ENCODE data around the gene SMARCA4. TPM values are rescaled to one million over a fixed set of nuclear protein-coding genes. Genes with fewer than 3 reads are reported as not detected.

Gene SMARCA4
- total and polyA plus RNA-seq, 4 donors, result 15.9 to 35.4 (median 22.5) TPM

DNA sequence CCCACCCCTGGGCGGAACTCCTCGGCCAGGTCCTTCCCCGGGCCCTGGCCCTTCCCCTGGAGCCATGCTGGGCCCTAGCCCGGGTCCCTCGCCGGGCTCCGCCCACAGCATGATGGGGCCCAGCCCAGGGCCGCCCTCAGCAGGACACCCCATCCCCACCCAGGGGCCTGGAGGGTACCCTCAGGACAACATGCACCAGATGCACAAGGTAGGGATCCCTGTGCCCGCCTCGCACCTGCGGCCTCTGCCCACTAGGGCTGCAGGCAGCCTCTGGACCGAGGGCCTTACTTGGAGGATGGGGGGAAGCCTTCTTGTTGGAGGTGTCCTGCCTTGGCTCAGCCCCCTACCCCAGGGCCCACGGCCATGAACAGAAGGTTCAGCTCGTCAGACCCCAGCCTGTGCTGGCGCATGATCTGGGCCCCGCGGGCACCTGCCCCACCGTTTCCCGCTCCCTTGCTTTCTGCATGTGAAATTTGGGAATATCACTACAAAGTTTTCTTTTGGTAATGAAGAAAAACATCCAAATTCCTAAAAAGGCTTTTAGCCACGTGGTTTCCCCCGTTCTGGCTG is 23.4 kb downstream of the SMARCA4 start:
- Histone ChIP-seq H3K4me1 (ENCODE audit: control insufficient read depth in 4 of 4, insufficient read depth in 4 of 4, low read length in 3 of 4) (no peaks in the 10 kb centered on the region), H3K27ac (ENCODE audit: low read depth in 1 of 2, low read length in 2 of 2) (no peak overlapping the region), H3K36me3 (ENCODE audit: control insufficient read depth in 4 of 4, insufficient read depth in 3 of 4, low read depth in 1 of 4, low read length in 3 of 4) (peaks cover 9 to 29% (median 13%) of the 10 kb centered on the region in 4 donors), H3K9me3 (ENCODE audit: control insufficient read depth in 4 of 4, low read length in 3 of 4) (no peaks in the 10 kb centered on the region), H3K27me3 (ENCODE audit: control insufficient read depth in 4 of 4, insufficient read depth in 4 of 4, low read length in 3 of 4) (no peaks in the 10 kb centered on the region), H3K9ac (ENCODE audit: low read depth in 1 of 2, low read length in 2 of 2) (no peak overlapping the region), H3K4me3 (ENCODE audit: low read depth in 1 of 3, low read length in 3 of 3) (no peak overlapping the region)
- no peak for DNase-seq (ENCODE audit: low spot score)
- 96% methylated on average over 21 of the region's 21 CpGs for WGBS
- TF ChIP-seq NR2F2 (IDR thresholded peaks at IDR 0.05), result no peak
- TF ChIP-seq, protein P1, sequence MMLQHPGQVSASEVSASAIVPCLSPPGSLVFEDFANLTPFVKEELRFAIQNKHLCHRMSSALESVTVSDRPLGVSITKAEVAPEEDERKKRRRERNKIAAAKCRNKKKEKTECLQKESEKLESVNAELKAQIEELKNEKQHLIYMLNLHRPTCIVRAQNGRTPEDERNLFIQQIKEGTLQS (IDR thresholded peaks at IDR 0.05), result no peak
- TF ChIP-seq RAD21 (IDR thresholded peaks at IDR 0.05), result no peak
- TF ChIP-seq GABPA (IDR thresholded peaks at IDR 0.05 in 1 of 2, conservative IDR thresholded peaks at IDR 0.05 in 1 of 2), result no peak
- TF ChIP-seq, protein P2, sequence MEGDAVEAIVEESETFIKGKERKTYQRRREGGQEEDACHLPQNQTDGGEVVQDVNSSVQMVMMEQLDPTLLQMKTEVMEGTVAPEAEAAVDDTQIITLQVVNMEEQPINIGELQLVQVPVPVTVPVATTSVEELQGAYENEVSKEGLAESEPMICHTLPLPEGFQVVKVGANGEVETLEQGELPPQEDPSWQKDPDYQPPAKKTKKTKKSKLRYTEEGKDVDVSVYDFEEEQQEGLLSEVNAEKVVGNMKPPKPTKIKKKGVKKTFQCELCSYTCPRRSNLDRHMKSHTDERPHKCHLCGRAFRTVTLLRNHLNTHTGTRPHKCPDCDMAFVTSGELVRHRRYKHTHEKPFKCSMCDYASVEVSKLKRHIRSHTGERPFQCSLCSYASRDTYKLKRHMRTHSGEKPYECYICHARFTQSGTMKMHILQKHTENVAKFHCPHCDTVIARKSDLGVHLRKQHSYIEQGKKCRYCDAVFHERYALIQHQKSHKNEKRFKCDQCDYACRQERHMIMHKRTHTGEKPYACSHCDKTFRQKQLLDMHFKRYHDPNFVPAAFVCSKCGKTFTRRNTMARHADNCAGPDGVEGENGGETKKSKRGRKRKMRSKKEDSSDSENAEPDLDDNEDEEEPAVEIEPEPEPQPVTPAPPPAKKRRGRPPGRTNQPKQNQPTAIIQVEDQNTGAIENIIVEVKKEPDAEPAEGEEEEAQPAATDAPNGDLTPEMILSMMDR (IDR thresholded peaks at IDR 0.05; ENCODE audit: low read depth, low read length, missing input control), result no peak
- TF ChIP-seq HNF4A (conservative IDR thresholded peaks at IDR 0.05), result no peak
- no peak for TF ChIP-seq RXRA (IDR thresholded peaks at IDR 0.05)
- no peak for TF ChIP-seq HNF4G (IDR thresholded peaks at IDR 0.05)
- TF ChIP-seq YY1 (IDR thresholded peaks at IDR 0.05), result no peak
- TF ChIP-seq TAF1 (conservative IDR thresholded peaks at IDR 0.05), result no peak

DNA sequence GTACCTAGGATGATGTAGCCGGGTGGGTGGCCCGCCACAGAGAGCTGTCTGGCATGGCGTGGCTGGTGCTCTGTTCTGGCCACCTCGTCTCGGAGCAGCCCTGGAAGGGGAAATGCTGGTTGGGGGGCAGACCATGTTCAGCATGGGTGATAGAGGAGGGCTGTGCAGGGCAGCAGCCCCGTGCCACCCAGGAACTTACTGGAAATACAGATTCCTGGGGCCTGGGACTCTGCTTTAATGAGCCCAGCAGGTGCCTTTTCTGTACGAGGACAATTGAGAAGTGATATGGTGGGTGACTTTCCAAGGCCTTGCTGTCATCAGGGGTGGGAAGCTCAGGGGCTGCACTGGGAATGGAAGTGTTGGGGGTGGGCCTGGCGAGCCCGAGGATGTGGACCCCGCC is 24.7 kb downstream of the SMARCA4 start:
- 93% methylated on average over 10 of the region's 10 CpGs for WGBS
- H3K9ac ChIP-seq (ENCODE audit: low read depth in 1 of 2, low read length in 2 of 2), result no peak overlapping the region

More for the DNA sequence above, 24.7 kb downstream of the SMARCA4 start:
- TF ChIP-seq RAD21 (IDR thresholded peaks at IDR 0.05) (no peak), SP1 (IDR thresholded peaks at IDR 0.05) (no peak), EGR1 (IDR thresholded peaks at IDR 0.05; ENCODE audit: low read depth in 2 of 2) (no peak), FOXA1 (IDR thresholded peaks at IDR 0.05) (no peak), HNF4G (IDR thresholded peaks at IDR 0.05) (no peak), RXRA (IDR thresholded peaks at IDR 0.05) (no peak), JUND (IDR thresholded peaks at IDR 0.05) (no peak), GABPA (IDR thresholded peaks at IDR 0.05 in 1 of 2, conservative IDR thresholded peaks at IDR 0.05 in 1 of 2) (no peak), NR2F2 (IDR thresholded peaks at IDR 0.05) (no peak), YY1 (IDR thresholded peaks at IDR 0.05) (no peak)
- TF ChIP-seq, protein P3, sequence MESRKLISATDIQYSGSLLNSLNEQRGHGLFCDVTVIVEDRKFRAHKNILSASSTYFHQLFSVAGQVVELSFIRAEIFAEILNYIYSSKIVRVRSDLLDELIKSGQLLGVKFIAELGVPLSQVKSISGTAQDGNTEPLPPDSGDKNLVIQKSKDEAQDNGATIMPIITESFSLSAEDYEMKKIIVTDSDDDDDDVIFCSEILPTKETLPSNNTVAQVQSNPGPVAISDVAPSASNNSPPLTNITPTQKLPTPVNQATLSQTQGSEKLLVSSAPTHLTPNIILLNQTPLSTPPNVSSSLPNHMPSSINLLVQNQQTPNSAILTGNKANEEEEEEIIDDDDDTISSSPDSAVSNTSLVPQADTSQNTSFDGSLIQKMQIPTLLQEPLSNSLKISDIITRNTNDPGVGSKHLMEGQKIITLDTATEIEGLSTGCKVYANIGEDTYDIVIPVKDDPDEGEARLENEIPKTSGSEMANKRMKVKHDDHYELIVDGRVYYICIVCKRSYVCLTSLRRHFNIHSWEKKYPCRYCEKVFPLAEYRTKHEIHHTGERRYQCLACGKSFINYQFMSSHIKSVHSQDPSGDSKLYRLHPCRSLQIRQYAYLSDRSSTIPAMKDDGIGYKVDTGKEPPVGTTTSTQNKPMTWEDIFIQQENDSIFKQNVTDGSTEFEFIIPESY (IDR thresholded peaks at IDR 0.05), result no peak
- TF ChIP-seq, protein P2 (IDR thresholded peaks at IDR 0.05; ENCODE audit: low read depth, low read length, missing input control), result no peak
- TF ChIP-seq, protein P4, sequence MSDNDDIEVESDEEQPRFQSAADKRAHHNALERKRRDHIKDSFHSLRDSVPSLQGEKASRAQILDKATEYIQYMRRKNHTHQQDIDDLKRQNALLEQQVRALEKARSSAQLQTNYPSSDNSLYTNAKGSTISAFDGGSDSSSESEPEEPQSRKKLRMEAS (IDR thresholded peaks at IDR 0.05), result no peak
- Histone ChIP-seq H3K36me3 (ENCODE audit: control insufficient read depth in 4 of 4, insufficient read depth in 3 of 4, low read depth in 1 of 4, low read length in 3 of 4) (peaks cover 10 to 39% (median 16%) of the 10 kb centered on the region in 4 donors), H3K27ac (ENCODE audit: low read depth in 1 of 2, low read length in 2 of 2) (no peak overlapping the region), H3K9me3 (ENCODE audit: control insufficient read depth in 4 of 4, low read length in 3 of 4) (no peaks in the 10 kb centered on the region), H3K27me3 (ENCODE audit: control insufficient read depth in 4 of 4, insufficient read depth in 4 of 4, low read length in 3 of 4) (no peaks in the 10 kb centered on the region), H3K4me3 (ENCODE audit: low read depth in 1 of 3, low read length in 3 of 3) (no peak overlapping the region), H3K4me1 (ENCODE audit: control insufficient read depth in 4 of 4, insufficient read depth in 4 of 4, low read length in 3 of 4) (no peaks in the 10 kb centered on the region)
- DNase-seq (ENCODE audit: low spot score), result no peak

Data from liver (tissue), 9 donors.